H1 (cell line): ENCODE results near the gene MYL6B. TPM values are rescaled to one million over a fixed set of nuclear protein-coding genes. Genes with fewer than 3 reads are reported as not detected.

ENCODE experiments used
- CTCF ChIA-PET: fragments of 300-600 bp; sonication (Branson Sonifier 250); formaldehyde crosslinking; loops from one replicate; lab custom pipeline; 2021; ENCODE audit not compliant: partially characterized antibody; lab: Charles Lee
- POLR2A ChIA-PET: fragments of 300-600 bp; sonication (Branson Sonifier 250); formaldehyde crosslinking; loops from one replicate; lab custom pipeline; 2021; ENCODE audit warnings: inconsistent platforms; ENCODE audit not compliant: partially characterized antibody; lab: Charles Lee
- DNase-seq, 2 experiments: peaks; one replicate each; pipeline versions ENCODE4 v3.0.0 to v3.0.0-alpha.2; 2010 to 2022; ENCODE audit warnings: low spot score in 2 of 2, low read depth in 1 of 2, mixed read lengths in 1 of 2
- FAIRE-seq: peaks from 2 replicates; lab custom pipeline; 2011; peaks lifted over from hg19 to GRCh38; lab: Jason Lieb, UNC
- H2AFZ ChIP-seq: 2 replicates; pipeline ENCODE4 v1.8.1; 2012; ENCODE audit warnings: low read length, inconsistent platforms
- H2AK5ac ChIP-seq: 2 replicates; pipeline ENCODE4 v1.6.1; 2013; ENCODE audit warnings: low read depth, low read length
- H2BK120ac ChIP-seq: replicated peaks from 2 replicates; pipeline ENCODE3; 2013; ENCODE audit warnings: low read depth, low read length, inconsistent platforms
- H2BK12ac ChIP-seq: 2 replicates; pipeline ENCODE4 v1.6.1; 2013; ENCODE audit warnings: low read depth, low read length
- H2BK15ac ChIP-seq: 2 replicates; pipeline ENCODE4 v1.6.1; 2013; ENCODE audit warnings: low read length
- H2BK20ac ChIP-seq: 2 replicates; pipeline ENCODE4 v1.6.1; 2013; ENCODE audit warnings: low read length
- H2BK5ac ChIP-seq: 2 replicates; pipeline ENCODE4 v1.6.1; 2013; ENCODE audit warnings: low read depth, low read length
- H3K14ac ChIP-seq: 2 replicates; pipeline ENCODE4 v1.6.1; 2013; ENCODE audit warnings: inconsistent platforms; ENCODE audit not compliant: insufficient read length
- H3K18ac ChIP-seq: 2 replicates; pipeline ENCODE4 v1.6.1; 2013; ENCODE audit warnings: low read length; ENCODE audit errors: extremely low read depth
- H3K23ac ChIP-seq: 2 replicates; pipeline ENCODE4 v1.6.1; 2013; ENCODE audit warnings: inconsistent platforms; ENCODE audit not compliant: insufficient read length
- H3K23me2 ChIP-seq: 2 replicates; pipeline ENCODE4 v1.6.1; 2013; ENCODE audit warnings: low read depth, low read length
- H3K27ac ChIP-seq: 2 replicates; pipeline ENCODE4 v1.6.1; 2011; ENCODE audit warnings: low read depth, low read length, inconsistent platforms
- H3K27me3 ChIP-seq, 4 experiments: replicated peaks in 1 of 4; 1 replicate in 1 of 4; 2 replicates in 3 of 4; pipeline versions ENCODE4 v1.6.1 to v1.8.1; 2011 to 2013; ENCODE audit warnings: low read length in 3 of 4, mild to moderate bottlenecking in 3 of 4, inconsistent platforms in 2 of 4, mixed read lengths in 2 of 4, moderate library complexity in 1 of 4; ENCODE audit not compliant: control insufficient read depth in 3 of 4, insufficient read depth in 3 of 4; ENCODE audit errors: extremely low read depth in 1 of 4
- H3K36me3 ChIP-seq, 4 experiments: 2 replicates each; pipeline versions ENCODE4 v1.6.1 to v1.8.1; 2011 to 2013; ENCODE audit warnings: mild to moderate bottlenecking in 4 of 4, low read length in 3 of 4, moderate library complexity in 2 of 4, control low read depth in 1 of 4, inconsistent platforms in 1 of 4; ENCODE audit not compliant: insufficient read depth in 4 of 4, control insufficient read depth in 2 of 4
- H3K4ac ChIP-seq: replicated peaks from 2 replicates; pipeline ENCODE3; 2013; ENCODE audit warnings: low read length, low read depth, mixed read lengths, inconsistent platforms; ENCODE audit not compliant: insufficient read length
- H3K4me1 ChIP-seq, 4 experiments: replicated peaks in 1 of 4; 1 replicate in 1 of 4; 2 replicates in 3 of 4; pipeline versions ENCODE4 v1.6.1 to v1.8.1; 2011 to 2013; ENCODE audit warnings: low read length in 3 of 4, inconsistent platforms in 2 of 4, mixed read lengths in 1 of 4; ENCODE audit not compliant: insufficient read depth in 4 of 4, control insufficient read depth in 3 of 4
- H3K4me2 ChIP-seq, 2 experiments: 2 replicates each; pipeline versions ENCODE4 v1.6.1 to v1.8.1; 2011 to 2013; ENCODE audit warnings: low read depth in 2 of 2, low read length in 2 of 2, control low read depth in 1 of 2, inconsistent platforms in 1 of 2, mild to moderate bottlenecking in 1 of 2; ENCODE audit not compliant: insufficient read depth in 1 of 2
- H3K4me3 ChIP-seq, 4 experiments: fragments of 200-600, 300-600 bp in 1 of 4; sonication (generic), shearing (Covaris generic), sonication (Bioruptor Twin) in 1 of 4; 2 replicates each; pipeline versions ENCODE4 v1.5.1 to v1.8.1; 2011 to 2016; ENCODE audit warnings: low read length in 4 of 4, low read depth in 3 of 4, control low read depth in 2 of 4, inconsistent platforms in 2 of 4, mild to moderate bottlenecking in 2 of 4, mixed read lengths in 1 of 4, moderate library complexity in 1 of 4; ENCODE audit not compliant: insufficient read depth in 2 of 4; ENCODE audit errors: extremely low read depth in 1 of 4
- H3K56ac ChIP-seq: replicated peaks from 2 replicates; pipeline ENCODE3; 2013; ENCODE audit warnings: low read depth, mild to moderate bottlenecking, mixed read lengths, low read length, inconsistent platforms; ENCODE audit not compliant: insufficient read length
- H3K79me1 ChIP-seq: 2 replicates; pipeline ENCODE4 v1.6.1; 2013; ENCODE audit warnings: low read depth, low read length, control low read depth
- H3K79me2 ChIP-seq, 2 experiments: 2 replicates each; pipeline versions ENCODE4 v1.6.1 to v1.8.1; 2012 to 2013; ENCODE audit warnings: low read length in 2 of 2, mild to moderate bottlenecking in 2 of 2, inconsistent platforms in 1 of 2; ENCODE audit not compliant: insufficient read depth in 2 of 2, control insufficient read depth in 1 of 2
- H3K9ac ChIP-seq, 4 experiments: replicated peaks in 1 of 4; 1 replicate in 1 of 4; 2 replicates in 3 of 4; pipeline versions ENCODE4 v1.6.1 to v1.8.1; 2011 to 2013; ENCODE audit warnings: low read depth in 3 of 4, low read length in 3 of 4, control low read depth in 2 of 4, mild to moderate bottlenecking in 2 of 4, moderate library complexity in 2 of 4, inconsistent platforms in 1 of 4; ENCODE audit errors: extremely low read depth in 1 of 4
- H3K9me3 ChIP-seq, 2 experiments: 2 replicates each; pipeline versions ENCODE4 v1.6.1 to v1.8.1; 2012 to 2013; ENCODE audit warnings: mild to moderate bottlenecking in 2 of 2, moderate library complexity in 2 of 2, control low read depth in 1 of 2, inconsistent platforms in 1 of 2, low read depth in 1 of 2, low read length in 1 of 2, mixed read lengths in 1 of 2; ENCODE audit not compliant: insufficient read depth in 2 of 2
- H4K20me1 ChIP-seq, 2 experiments: replicated peaks in 1 of 2; 2 replicates each; pipeline versions ENCODE3 to v1.8.1; 2011 to 2013; ENCODE audit warnings: inconsistent platforms in 2 of 2, low read length in 2 of 2, mild to moderate bottlenecking in 1 of 2; ENCODE audit not compliant: insufficient read depth in 2 of 2, control insufficient read depth in 1 of 2
- H4K5ac ChIP-seq: 2 replicates; pipeline ENCODE4 v1.6.1; 2013; ENCODE audit warnings: low read length, low read depth, mixed read lengths, inconsistent platforms; ENCODE audit not compliant: insufficient read length
- H4K8ac ChIP-seq: 2 replicates; pipeline ENCODE4 v1.8.0; 2013; ENCODE audit warnings: mild to moderate bottlenecking, moderate library complexity, low read length, inconsistent platforms; ENCODE audit not compliant: insufficient read depth; ENCODE audit errors: extremely low read depth
- H4K91ac ChIP-seq: replicated peaks from 2 replicates; pipeline ENCODE3; 2013; ENCODE audit warnings: low read length, mixed read lengths, inconsistent platforms; ENCODE audit not compliant: insufficient read length
- ASH2L ChIP-seq: fragments of 200-600, 300-600 bp; sonication (generic); IDR thresholded peaks from one replicate; pipeline ENCODE4 v1.7.1; 2017; ENCODE audit warnings: low read length
- CBX8 ChIP-seq: fragments of 300-800, 300-1000 bp; sonication (generic); IDR thresholded peaks from 2 replicates; pipeline ENCODE4 v1.7.1; 2016; ENCODE audit warnings: low read depth, low read length, borderline replicate concordance
- FOSL1 ChIP-seq: IDR thresholded peaks from 2 replicates; pipeline ENCODE4 v1.6.1; 2011; ENCODE audit warnings: mild to moderate bottlenecking, low read depth, low read length, moderate library complexity; ENCODE audit not compliant: insufficient read depth
- NRF1 ChIP-seq: IDR thresholded peaks from 2 replicates; pipeline ENCODE4 v1.6.1; 2011; ENCODE audit warnings: mild to moderate bottlenecking, low read depth, low read length, improper control_type of control experiment
- POLR2A ChIP-seq, 2 experiments: IDR thresholded peaks; 1 replicate in 1 of 2; 2 replicates in 1 of 2; pipeline ENCODE4 v1.6.1; 2011; ENCODE audit warnings: low read depth in 2 of 2, low read length in 2 of 2, mild to moderate bottlenecking in 2 of 2; ENCODE audit errors: control extremely low read depth in 1 of 2
- SIN3A ChIP-seq, 2 experiments: IDR thresholded peaks in 1 of 2; conservative IDR thresholded peaks in 1 of 2; 2 replicates each; pipeline ENCODE4 v1.6.1; 2011 to 2012; ENCODE audit warnings: low read length in 2 of 2, improper control_type of control experiment in 1 of 2, low read depth in 1 of 2, mild to moderate bottlenecking in 1 of 2
- TAF1 ChIP-seq: IDR thresholded peaks from 2 replicates; pipeline ENCODE4 v1.6.1; 2011; ENCODE audit warnings: mild to moderate bottlenecking, low read depth, low read length
- WGBS, 2 experiments: shearing (Covaris generic) in 1 of 2; methylation state at CpG; one replicate each; pipeline versions ENCODE4 v1.1.6 to v1.1.7; 2013 to 2015; ENCODE audit warnings: low lambda C conversion rate in 2 of 2, mixed read lengths in 2 of 2, inconsistent platforms in 1 of 2, low coverage in 1 of 2, missing lambda C conversion rate in 1 of 2; ENCODE audit not compliant: insufficient replicate concordance in 2 of 2, insufficient coverage in 1 of 2, insufficient read length in 1 of 2; ENCODE audit errors: extremely low coverage in 1 of 2, missing lambda C conversion rate in 1 of 2; 5-methylcytosine and 5-hydroxymethylcytosine counted together
- polyA plus RNA-seq, 7 experiments: library from polyadenylated mRNA; depleted of rRNA in 3 of 7; stranded (reverse) in 5 of 7; unstranded in 2 of 7; fragments of >200 nt in 5 of 7; fragments of 200-250 nt in 2 of 7; gene quantifications; 1 replicate in 5 of 7; 2 replicates in 1 of 7; 4 replicates in 1 of 7; pipeline versions ENCODE4 v1.2.1 to v1.2.3, GENCODE V29; 2011 to 2013; ENCODE audit warnings: missing spikeins in 2 of 7, mixed read lengths in 2 of 7
- total RNA-seq: library from RNA; stranded (reverse); fragmentation: NEBNext Ultra II Directional; extraction: Animal tissue kit (Norgen Biotek cat#: 25700); gene quantifications from 2 replicates; pipeline ENCODE4 v1.2.1, GENCODE V29; 2021

The MYL6B gene
- total and polyA plus RNA-seq, 2 of the 8 experiments (the other 6 are each of a cell fraction or from before 2014, with no cell fraction given), result 163 to 202 TPM

GRCh38 chr12:56127485-56127887 lies 24.9 kb upstream of the MYL6B start:
- H3K4ac ChIP-seq, result no peak overlapping the region

More at GRCh38 chr12:56127485-56127887, 24.9 kb upstream of the MYL6B start:
- Histone ChIP-seq H3K9ac (peak overlapping the region in 3 of 4 experiments; percentile 42 to 79 (median 64); a peak in 5 of 7 replicates), H4K5ac (no peak overlapping the region), H3K14ac (no peak overlapping the region), H3K23ac (no peak overlapping the region), H2BK12ac (no peak overlapping the region), H4K20me1 (peaks cover 0 to 2% of the 10 kb centered on the region in 2 experiments), H2AFZ (no peak overlapping the region), H3K56ac (no peak overlapping the region), H3K4me3 (peak overlapping the region; percentile 26 to 59 (median 34)), H3K4me2 (peak overlapping the region; percentile 70 to 98), H3K27ac (peak overlapping the region; percentile 70)
- WGBS, 2 experiments, result 7% methylated on average over 8 of the region's 8 CpGs; no CpG with 5 or more reads in 1 of the 2 experiments
- ChIA-PET POLR2A (interaction anchor here (0.6 to 5.3 kb wide), 15 partner anchors 9 to 139 kb away, joined by 3 to 161 read pairs (median 5); partner anchors contain the start of genes COQ10A, ERBB3, MYL6B and PA2G4), CTCF (interaction anchor here (0.6 to 5.4 kb wide), 14 partner anchors 8 to 133 kb away, joined by 3 to 46 read pairs (median 6); partner anchors contain the start of genes RNF41, SMARCC2 and ZC3H10)
- FAIRE-seq, result no peak
- TF ChIP-seq POLR2A (IDR thresholded peaks at IDR 0.05; ENCODE audit: control extremely low read depth in 1 of 2, low read depth in 2 of 2, low read length in 2 of 2) (no peak; a peak in 1 of 3 replicates), NRF1 (no peak), ASH2L (peak; percentile 29), FOSL1 (no peak), TAF1 (peak; percentile 60; the same call in 1 of the 2 replicates), CBX8 (no peak), SIN3A (conservative IDR thresholded peaks at IDR 0.05 in 1 of 2, IDR thresholded peaks at IDR 0.05 in 1 of 2; ENCODE audit: low read depth in 1 of 2, low read length in 2 of 2) (0 out of 4 replicates have a peak, but pooled peaks of 1 of the 2 experiments have one; percentile 51)
- TF ChIP-seq, all 59 proteins: peak for 3
- no peak overlapping the region for H2AK5ac ChIP-seq
- no peak overlapping the region for H2BK15ac ChIP-seq
- peaks cover 12% of the 10 kb centered on the region for H3K23me2 ChIP-seq
- peaks cover 11 to 22% (median 18%) of the 10 kb centered on the region in 4 experiments for H3K36me3 ChIP-seq
- H4K8ac ChIP-seq, result no peak overlapping the region
- H2BK120ac ChIP-seq, result no peak overlapping the region
- no peak for DNase-seq
- no peak overlapping the region for H4K91ac ChIP-seq
- H2BK20ac ChIP-seq, result no peak overlapping the region
- H3K4me1 ChIP-seq, result peaks cover 0 to 13% (median 5%) of the 10 kb centered on the region in 4 experiments; a peak in 5 of 7 replicates
- H3K79me1 ChIP-seq, result no peaks in the 10 kb centered on the region
- no peaks in the 10 kb centered on the region; a peak in 1 of 4 replicates for H3K9me3 ChIP-seq
- no peaks in the 10 kb centered on the region for H3K27me3 ChIP-seq
- H3K18ac ChIP-seq, result no peak overlapping the region
- H3K79me2 ChIP-seq, result peaks cover 0 to 10% of the 10 kb centered on the region in 2 experiments; a peak in 1 of 4 replicates
- no peak overlapping the region for H2BK5ac ChIP-seq
